Loucy (cell line): Measurements from ENCODE around the gene BICD1.

Experiments
- H2AFZ ChIP-seq: fragments of 200-600 bp; sonication (generic); 2 replicates; pipeline ENCODE4 v1.6.0; 2016; ENCODE audit warnings: antibody characterized with exemption, mild to moderate bottlenecking, low read length, moderate library complexity
- H3F3A ChIP-seq: fragments of 200-600 bp; 2 replicates; pipeline ENCODE4 v1.6.0; 2016; ENCODE audit warnings: antibody characterized with exemption, low read depth, mild to moderate bottlenecking
- H3K27me3 ChIP-seq: fragments of 200-600 bp; sonication (generic); 2 replicates; pipeline ENCODE4 v1.6.1; 2014; ENCODE audit warnings: low read length, mild to moderate bottlenecking; ENCODE audit not compliant: insufficient read depth, poor library complexity, severe bottlenecking
- H3K36me3 ChIP-seq: fragments of 200-600 bp; sonication (generic); 2 replicates; pipeline ENCODE4 v1.6.1; 2016; ENCODE audit warnings: low read length; ENCODE audit not compliant: insufficient read depth
- H3K4me1 ChIP-seq: fragments of 200-600 bp; sonication (generic); 2 replicates; pipeline ENCODE4 v1.5.1; 2014; ENCODE audit warnings: low read length, mild to moderate bottlenecking; ENCODE audit not compliant: insufficient read depth, poor library complexity, severe bottlenecking
- H3K4me2 ChIP-seq: fragments of 200-600 bp; sonication (generic); 2 replicates; pipeline ENCODE4 v1.6.0; 2014; ENCODE audit warnings: antibody characterized with exemption, low read length, low read depth, mild to moderate bottlenecking; ENCODE audit not compliant: poor library complexity, severe bottlenecking
- H3K4me3 ChIP-seq: fragments of 200-600 bp; sonication (generic); 2 replicates; pipeline ENCODE4 v1.5.1; 2014; ENCODE audit warnings: low read length, mild to moderate bottlenecking, mixed read lengths; ENCODE audit not compliant: poor library complexity, severe bottlenecking
- H3K79me2 ChIP-seq: fragments of 200-600 bp; sonication (generic); 2 replicates; pipeline ENCODE4 v1.6.1; 2014; ENCODE audit warnings: low read length; ENCODE audit not compliant: insufficient read depth
- H3K9ac ChIP-seq: fragments of 200-600 bp; sonication (generic); 2 replicates; pipeline ENCODE4 v1.6.0; 2014; ENCODE audit warnings: mild to moderate bottlenecking, low read depth, low read length, moderate library complexity; ENCODE audit not compliant: poor library complexity, severe bottlenecking
- H3K9me2 ChIP-seq: fragments of 200-600 bp; sonication (generic); replicated peaks from 2 replicates; pipeline ENCODE4 v1.6.1; 2016; ENCODE audit warnings: low read depth, low read length, mixed read lengths
- H3K9me3 ChIP-seq: fragments of 200-600 bp; sonication (generic); 2 replicates; pipeline ENCODE4 v1.6.1; 2014; ENCODE audit warnings: mild to moderate bottlenecking, antibody characterized with exemption, low read length, low read depth; ENCODE audit not compliant: insufficient read depth
- H4K20me1 ChIP-seq: fragments of 200-600 bp; sonication (generic); 2 replicates; pipeline ENCODE4 v1.6.0; 2014; ENCODE audit warnings: antibody characterized with exemption, low read length, mild to moderate bottlenecking; ENCODE audit not compliant: insufficient read depth, poor library complexity, severe bottlenecking
- EZH2phosphoT487 ChIP-seq: fragments of 200-600 bp; IDR thresholded peaks from 2 replicates; pipeline ENCODE4 v1.6.1; 2018; ENCODE audit warnings: antibody characterized with exemption, mild to moderate bottlenecking, moderate library complexity, borderline replicate concordance
- TF ChIP-seq, protein P1 (sequence below): fragments of 200-600 bp; sonication (generic); conservative IDR thresholded peaks from 2 replicates; pipeline ENCODE4 v1.5.1; 2014; ENCODE audit warnings: mild to moderate bottlenecking, antibody characterized with exemption, low read length

Gene BICD1

DNA sequence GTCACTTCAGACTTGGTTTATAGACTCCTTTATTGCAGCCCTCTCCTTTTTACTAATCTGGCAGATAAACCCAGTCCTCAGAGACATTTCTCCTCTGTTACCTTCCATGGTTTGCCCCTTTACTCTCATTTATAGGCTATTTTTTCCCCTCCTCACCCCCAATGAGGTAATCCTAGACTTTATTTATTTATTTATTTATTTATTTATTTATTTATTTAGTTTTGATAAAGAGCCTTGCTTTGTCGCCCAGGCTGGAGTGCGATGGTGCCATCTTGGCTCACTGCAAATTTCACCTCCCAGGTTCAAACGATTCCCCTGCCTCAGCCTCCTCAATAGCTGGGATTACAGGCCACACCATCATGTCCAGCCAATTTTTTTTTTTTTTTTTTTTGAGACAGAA is 301.1 kb downstream of the BICD1 start:
- Histone ChIP-seq H3K9ac (no peak overlapping the region), H2AFZ (no peak overlapping the region), H3K4me2 (no peak overlapping the region), H3F3A (no peaks in the 10 kb centered on the region), H3K4me1 (no peaks in the 10 kb centered on the region), H3K36me3 (no peaks in the 10 kb centered on the region), H3K79me2 (no peaks in the 10 kb centered on the region), H3K9me3 (no peaks in the 10 kb centered on the region), H3K9me2 (no peaks in the 10 kb centered on the region), H3K27me3 (no peaks in the 10 kb centered on the region), H4K20me1 (no peaks in the 10 kb centered on the region), H3K4me3 (no peak overlapping the region)
- TF ChIP-seq EZH2phosphoT487 = no peak
- TF ChIP-seq, protein P1, sequence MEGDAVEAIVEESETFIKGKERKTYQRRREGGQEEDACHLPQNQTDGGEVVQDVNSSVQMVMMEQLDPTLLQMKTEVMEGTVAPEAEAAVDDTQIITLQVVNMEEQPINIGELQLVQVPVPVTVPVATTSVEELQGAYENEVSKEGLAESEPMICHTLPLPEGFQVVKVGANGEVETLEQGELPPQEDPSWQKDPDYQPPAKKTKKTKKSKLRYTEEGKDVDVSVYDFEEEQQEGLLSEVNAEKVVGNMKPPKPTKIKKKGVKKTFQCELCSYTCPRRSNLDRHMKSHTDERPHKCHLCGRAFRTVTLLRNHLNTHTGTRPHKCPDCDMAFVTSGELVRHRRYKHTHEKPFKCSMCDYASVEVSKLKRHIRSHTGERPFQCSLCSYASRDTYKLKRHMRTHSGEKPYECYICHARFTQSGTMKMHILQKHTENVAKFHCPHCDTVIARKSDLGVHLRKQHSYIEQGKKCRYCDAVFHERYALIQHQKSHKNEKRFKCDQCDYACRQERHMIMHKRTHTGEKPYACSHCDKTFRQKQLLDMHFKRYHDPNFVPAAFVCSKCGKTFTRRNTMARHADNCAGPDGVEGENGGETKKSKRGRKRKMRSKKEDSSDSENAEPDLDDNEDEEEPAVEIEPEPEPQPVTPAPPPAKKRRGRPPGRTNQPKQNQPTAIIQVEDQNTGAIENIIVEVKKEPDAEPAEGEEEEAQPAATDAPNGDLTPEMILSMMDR = no peak

DNA sequence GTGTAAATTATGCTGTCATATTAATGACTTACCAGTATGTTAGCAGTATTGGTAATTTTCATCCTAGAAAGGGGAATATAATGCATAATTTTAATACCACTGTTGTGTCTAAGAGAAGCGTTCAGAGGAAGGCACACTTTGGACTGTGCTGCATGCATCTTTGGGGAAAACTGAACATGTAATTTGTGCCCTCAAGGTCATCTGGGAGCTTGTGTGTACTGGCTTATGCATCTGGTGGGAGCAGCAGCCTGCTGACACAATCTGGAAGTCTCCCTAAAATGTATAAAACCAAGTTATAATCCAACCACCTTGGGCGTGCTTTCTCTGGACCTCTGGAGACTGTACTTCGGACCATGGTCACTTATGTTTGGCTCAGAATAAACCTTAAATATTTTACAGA is 306.8 kb downstream of the BICD1 start:
- Histone ChIP-seq H3K4me2 (no peak overlapping the region), H3K9me3 (no peaks in the 10 kb centered on the region), H4K20me1 (no peaks in the 10 kb centered on the region), H3K9ac (no peak overlapping the region), H3K9me2 (no peaks in the 10 kb centered on the region), H2AFZ (no peak overlapping the region), H3K4me1 (no peaks in the 10 kb centered on the region), H3K36me3 (no peaks in the 10 kb centered on the region), H3K4me3 (no peak overlapping the region), H3K79me2 (no peaks in the 10 kb centered on the region), H3F3A (no peaks in the 10 kb centered on the region), H3K27me3 (no peaks in the 10 kb centered on the region)
- TF ChIP-seq, protein P1 = no peak
- TF ChIP-seq EZH2phosphoT487 = no peak

DNA sequence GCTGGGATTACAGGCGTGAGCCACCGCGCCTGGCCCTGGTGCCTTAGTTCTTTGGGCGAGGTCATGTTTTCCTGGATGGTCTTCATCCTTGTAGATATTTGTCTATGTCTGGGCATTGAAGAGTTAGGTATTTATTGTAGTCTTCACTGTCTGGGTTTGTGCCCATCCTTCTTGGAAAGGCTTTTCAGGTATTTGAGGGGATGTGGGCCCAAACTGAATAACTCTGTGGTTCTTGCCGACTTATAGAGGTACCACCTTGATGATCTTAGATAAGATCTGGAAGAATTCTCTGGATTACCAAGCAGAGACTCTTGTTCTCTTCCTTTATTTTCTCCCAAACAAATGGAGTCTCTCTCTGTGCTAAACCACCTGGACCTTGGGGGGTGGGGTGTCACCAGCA is 311.6 kb downstream of the BICD1 start:
- H3K9ac ChIP-seq = no peak overlapping the region
- no peaks in the 10 kb centered on the region for H3K27me3 ChIP-seq
- H2AFZ ChIP-seq = no peak overlapping the region
- no peaks in the 10 kb centered on the region for H3F3A ChIP-seq
- H3K9me3 ChIP-seq = no peaks in the 10 kb centered on the region
- no peaks in the 10 kb centered on the region for H4K20me1 ChIP-seq
- H3K9me2 ChIP-seq = no peaks in the 10 kb centered on the region
- H3K36me3 ChIP-seq = no peaks in the 10 kb centered on the region
- peaks cover 22% of the 10 kb centered on the region for H3K4me1 ChIP-seq
- no peak overlapping the region for H3K4me3 ChIP-seq
- H3K4me2 ChIP-seq = no peak overlapping the region
- H3K79me2 ChIP-seq = no peaks in the 10 kb centered on the region
- TF ChIP-seq EZH2phosphoT487 = no peak
- TF ChIP-seq, protein P1 = no peak
